Ascending aorta (tissue), 2 donors: ENCODE results near the gene B9D2. TPM values are rescaled to one million over a fixed set of nuclear protein-coding genes. Genes with fewer than 3 reads are reported as not detected.

Source experiments
- DNase-seq, 2 donors: peaks; one replicate each; pipeline ENCODE4 v3.0.0-alpha.2; 2019; ENCODE audit warnings: low spot score in 2 of 2
- H3K27ac ChIP-seq, 2 donors: fragments of 200-600 bp; sonication (generic); one replicate each; pipeline ENCODE4 v1.5.1; 2016 to 2017; ENCODE audit warnings: mild to moderate bottlenecking in 1 of 2
- H3K27me3 ChIP-seq: fragments of 200-600 bp; sonication (generic); one replicate; pipeline ENCODE4 v1.5.1; 2017
- H3K36me3 ChIP-seq, 2 donors: fragments of 200-600 bp; sonication (generic); one replicate each; pipeline ENCODE4 v1.5.1; 2016
- H3K4me1 ChIP-seq, 2 donors: fragments of 200-600 bp; sonication (generic); one replicate each; pipeline ENCODE4 v1.5.1; 2016 to 2017; ENCODE audit warnings: mild to moderate bottlenecking in 1 of 2
- H3K4me3 ChIP-seq, 2 donors: fragments of 200-600 bp; sonication (generic); one replicate each; pipeline ENCODE4 v1.5.1; 2016 to 2017; ENCODE audit warnings: mild to moderate bottlenecking in 1 of 2
- H3K9me3 ChIP-seq, 2 donors: fragments of 200-600 bp; sonication (generic); one replicate each; pipeline ENCODE4 v1.5.1; 2016
- intact Hi-C: fragments of 100-400 bp; cut with DNase I; formaldehyde crosslinking; loops from one replicate; pipeline ENCODE4 v1.15.1; 2023
- total RNA-seq: library from RNA; depleted of rRNA; stranded (reverse); fragments of >200 nt; gene quantifications from one replicate; pipeline ENCODE4 v1.1.0, GENCODE V29; 2016
- TF ChIP-seq, protein P1 (sequence below), 3 experiments: fragments of 200-600 bp in 2 of 3; fragments of 450-650 bp in 1 of 3; sonication (generic) in 2 of 3; IDR thresholded peaks; one replicate each; pipeline ENCODE4 v1.5.1; 2016 to 2019; ENCODE audit warnings: antibody characterized with exemption in 3 of 3, mild to moderate bottlenecking in 1 of 3, moderate library complexity in 1 of 3

Gene B9D2
- total RNA-seq, 1 donor from 2014 or later = 17.5 TPM

DNA sequence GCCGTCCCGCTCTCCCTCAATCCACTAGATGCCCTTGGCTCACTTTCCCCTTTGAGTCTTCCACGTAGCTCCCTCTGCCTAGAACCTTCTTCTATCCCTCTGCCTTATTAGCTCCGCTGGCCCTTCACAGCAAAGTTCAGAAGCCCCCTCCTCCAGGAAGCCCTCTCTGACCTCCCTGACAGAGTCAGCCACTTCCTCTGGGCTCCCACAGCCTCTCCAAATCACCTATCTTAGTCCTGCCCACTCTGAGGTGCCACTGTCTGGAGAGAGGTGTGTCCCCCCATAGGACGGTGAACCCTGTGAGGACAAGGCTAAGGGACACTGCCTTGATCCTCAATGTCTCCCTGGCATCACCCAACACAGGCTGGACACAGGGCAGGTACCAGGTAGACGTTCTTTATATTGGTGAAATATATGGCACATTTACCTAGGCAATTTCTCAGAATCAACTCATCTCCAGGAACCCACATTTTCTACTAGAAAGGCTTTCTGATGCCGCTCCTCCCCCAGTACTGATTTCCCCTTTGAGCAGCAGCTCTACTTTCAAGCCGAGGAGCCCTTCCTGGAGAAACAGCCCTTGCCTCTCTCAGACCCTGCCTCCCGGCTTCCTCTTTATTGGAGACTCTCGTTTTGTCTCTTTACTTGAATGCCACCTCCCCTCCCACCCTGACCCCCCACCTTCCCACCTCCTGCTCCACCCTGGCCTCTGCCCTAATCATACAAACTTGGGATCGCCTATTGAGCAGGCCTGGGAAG, 6.8 kb downstream of the B9D2 start:
- intact Hi-C loops = no loop called here
- Histone ChIP-seq H3K9me3 (no peaks in the 10 kb centered on the region), H3K4me3 (no peak overlapping the region), H3K27ac (no peak overlapping the region), H3K27me3 (no peaks in the 10 kb centered on the region), H3K4me1 (no peaks in the 10 kb centered on the region), H3K36me3 (no peaks in the 10 kb centered on the region)
- no peak for DNase-seq
- TF ChIP-seq, protein P1, sequence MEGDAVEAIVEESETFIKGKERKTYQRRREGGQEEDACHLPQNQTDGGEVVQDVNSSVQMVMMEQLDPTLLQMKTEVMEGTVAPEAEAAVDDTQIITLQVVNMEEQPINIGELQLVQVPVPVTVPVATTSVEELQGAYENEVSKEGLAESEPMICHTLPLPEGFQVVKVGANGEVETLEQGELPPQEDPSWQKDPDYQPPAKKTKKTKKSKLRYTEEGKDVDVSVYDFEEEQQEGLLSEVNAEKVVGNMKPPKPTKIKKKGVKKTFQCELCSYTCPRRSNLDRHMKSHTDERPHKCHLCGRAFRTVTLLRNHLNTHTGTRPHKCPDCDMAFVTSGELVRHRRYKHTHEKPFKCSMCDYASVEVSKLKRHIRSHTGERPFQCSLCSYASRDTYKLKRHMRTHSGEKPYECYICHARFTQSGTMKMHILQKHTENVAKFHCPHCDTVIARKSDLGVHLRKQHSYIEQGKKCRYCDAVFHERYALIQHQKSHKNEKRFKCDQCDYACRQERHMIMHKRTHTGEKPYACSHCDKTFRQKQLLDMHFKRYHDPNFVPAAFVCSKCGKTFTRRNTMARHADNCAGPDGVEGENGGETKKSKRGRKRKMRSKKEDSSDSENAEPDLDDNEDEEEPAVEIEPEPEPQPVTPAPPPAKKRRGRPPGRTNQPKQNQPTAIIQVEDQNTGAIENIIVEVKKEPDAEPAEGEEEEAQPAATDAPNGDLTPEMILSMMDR (IDR thresholded peaks at IDR 0.05) = no peak

DNA sequence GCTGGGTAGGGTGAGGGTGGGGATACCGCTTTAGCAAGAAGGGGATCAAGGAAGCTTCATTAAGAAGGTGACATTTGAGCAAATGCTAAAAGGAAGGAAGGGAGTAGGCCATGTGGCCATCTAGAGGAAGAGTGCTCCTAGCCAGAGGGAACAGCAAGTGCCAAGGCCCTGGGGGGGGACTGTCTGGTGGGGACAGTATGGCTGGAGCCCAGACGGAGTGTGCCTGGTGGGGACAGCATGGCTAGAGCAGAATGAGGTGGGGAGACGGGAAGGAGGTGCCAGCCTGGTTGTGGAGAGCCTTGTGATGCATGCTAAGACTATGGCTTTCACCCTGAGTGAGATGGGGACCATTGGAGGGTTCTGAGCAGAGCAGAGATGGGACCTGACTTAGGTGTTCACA, 8.1 kb downstream of the B9D2 start:
- Histone ChIP-seq H3K9me3 (no peaks in the 10 kb centered on the region), H3K27me3 (no peaks in the 10 kb centered on the region), H3K4me3 (no peak overlapping the region), H3K36me3 (no peaks in the 10 kb centered on the region), H3K27ac (no peak overlapping the region), H3K4me1 (no peaks in the 10 kb centered on the region)
- TF ChIP-seq, protein P1 (IDR thresholded peaks at IDR 0.05) = no peak
- no peak for DNase-seq
- intact Hi-C loops = loop anchor here (2.0 kb wide), 2 partner anchors 21 to 47 kb away; partner anchors contain the start of gene TMEM91

- no peaks in the 10 kb centered on the region for H3K36me3 ChIP-seq
- no peak overlapping the region for H3K27ac ChIP-seq
Measured at GRCh38 chr19:41355035-41355434, 8.9 kb downstream of the B9D2 start.

DNA sequence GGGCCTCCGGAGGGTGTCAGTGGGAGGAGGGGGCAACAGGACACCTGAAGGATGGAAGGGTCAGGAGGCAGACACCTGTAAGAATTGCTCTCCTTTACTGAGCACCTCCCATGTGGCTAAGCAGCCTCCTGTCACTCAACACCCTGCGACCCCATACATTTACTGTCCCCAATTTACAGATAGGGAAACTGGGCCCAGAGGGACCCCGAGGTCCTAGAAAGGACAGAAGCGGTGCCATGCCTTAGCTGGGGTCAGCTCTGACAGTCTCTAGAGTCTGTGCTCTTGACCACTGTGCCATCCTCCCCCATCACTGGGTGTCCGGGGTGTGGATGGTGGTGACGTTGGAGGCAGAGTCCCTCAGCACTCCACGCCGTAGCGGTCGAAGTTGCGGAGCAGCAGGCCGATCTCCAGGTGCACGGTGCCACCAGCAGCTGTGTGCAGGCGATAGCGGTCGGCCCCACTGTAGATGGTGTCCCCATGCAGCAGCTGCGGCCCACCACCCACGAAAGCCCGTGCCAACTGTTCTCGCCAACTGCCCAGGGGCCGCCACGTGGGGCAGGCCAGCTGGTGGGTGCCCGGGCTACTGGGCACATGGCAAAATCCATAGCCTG, 9.5 kb downstream of the B9D2 start:
- Histone ChIP-seq H3K9me3 (no peaks in the 10 kb centered on the region), H3K36me3 (no peaks in the 10 kb centered on the region), H3K4me3 (peak overlapping the region; percentile 66 to 90), H3K27me3 (no peaks in the 10 kb centered on the region), H3K27ac (peak overlapping the region; percentile 88 to 93), H3K4me1 (peaks cover 0 to 6% of the 10 kb centered on the region in 2 donors)
- TF ChIP-seq, protein P1 (IDR thresholded peaks at IDR 0.05) = no peak
- intact Hi-C loops = loop anchor here (2.0 to 5.0 kb wide), 3 partner anchors 22 to 137 kb away; partner anchors contain the start of genes AXL and TMEM91
- DNase-seq = no peak

More at GRCh38 chr19:41355035-41355434, 8.9 kb downstream of the B9D2 start:
- intact Hi-C loops = loop anchor here (2.0 kb wide), 2 partner anchors 22 to 46 kb away; partner anchors contain the start of gene TMEM91
- Histone ChIP-seq H3K4me3 (no peak overlapping the region), H3K9me3 (no peaks in the 10 kb centered on the region), H3K27me3 (no peaks in the 10 kb centered on the region), H3K4me1 (peaks cover 0 to 4% of the 10 kb centered on the region in 2 donors)
- DNase-seq = no peak
- TF ChIP-seq, protein P1 (IDR thresholded peaks at IDR 0.05) = no peak

- TF ChIP-seq, protein P1 (IDR thresholded peaks at IDR 0.05) = peak; percentile 84 to 95 (median 93)
- Histone ChIP-seq H3K4me3 (peak within 1 kb of the TSS; percentile 66 to 90), H3K9me3 (no peaks in the 10 kb centered on the region), H3K27ac (peak within 1 kb of the TSS; percentile 88 to 93), H3K4me1 (peaks cover 0 to 6% of the 10 kb centered on the region in 2 donors), H3K36me3 (no peaks in the 10 kb centered on the region), H3K27me3 (no peaks in the 10 kb centered on the region)
- DNase-seq = peak; percentile 62 to 95
- intact Hi-C loops = loop anchor here (1.0 to 5.0 kb wide), 5 partner anchors 10 to 136 kb away; partner anchors contain the start of genes AXL and TMEM91
Measured at GRCh38 chr19:41353466-41354342, 10.2 kb downstream of the B9D2 start, which contains the start of gene TGFB1. Gene TGFB1, minus strand, starts transcription at chr19:41353922. Its CDS starts 878 bp downstream, at chr19:41353044.
